ENCODE measurements around the gene PRSS2.

DNA sequence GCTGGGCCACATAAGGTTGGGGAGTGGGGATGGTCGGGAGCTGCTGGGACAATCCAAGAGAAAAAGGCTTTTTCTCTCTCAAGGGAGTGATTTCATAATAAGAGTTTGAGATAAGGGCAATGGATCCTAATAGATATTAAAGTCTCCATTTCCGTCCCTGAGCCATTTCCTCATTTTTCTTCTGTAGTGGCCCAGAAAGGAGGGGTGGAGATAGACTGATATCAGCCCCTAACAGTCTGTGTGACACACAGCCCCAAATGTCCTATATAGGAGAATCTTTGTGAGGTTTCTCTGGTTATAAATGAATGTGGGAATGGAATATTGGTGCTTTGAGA, 35.2 kb downstream of the PRSS2 start:
- TF ChIP-seq CTCF (IDR thresholded peaks at IDR 0.05; ENCODE audit: low read depth, low read length, poor library complexity, severe bottlenecking) (no peak), EZH2phosphoT487 (IDR thresholded peaks at IDR 0.05; ENCODE audit: borderline replicate concordance, low read length) (no peak)
